C1 segment of cervical spinal cord (tissue), 14 donors: ENCODE measurements around the gene LY6G6F.
A peak's percentile ranks its signal among the peaks of the same experiment; 100 is the strongest.

ENCODE experiments used
- DNase-seq, 14 donors: peaks; one replicate each; lab custom pipeline; 2025; lab: John Stamatoyannopoulos, UW

The LY6G6F gene

GRCh38 chr6:31676322-31676903 lies 30.3 kb upstream of the LY6G6F start:
- DNase-seq: no peak

GRCh38 chr6:31676904-31677303 lies 29.8 kb upstream of the LY6G6F start:
- DNase-seq: no peak

GRCh38 chr6:31677955-31678354 lies 28.7 kb upstream of the LY6G6F start:
- no peak for DNase-seq

- DNase-seq: peak; percentile 6 to 77 (median 58)
Measured at GRCh38 chr6:31680226-31681134, 26.2 kb upstream of the LY6G6F start, which contains the start of gene LY6G5C. Gene LY6G5C (minus strand): TSS chr6:31681067. CDS start chr6:31680373, 694 bp downstream.

- DNase-seq: peak in 7 of 14 donors; percentile 13 to 59 (median 33)
Measured at GRCh38 chr6:31681135-31681671, 25.5 kb upstream of the LY6G6F start.

- DNase-seq: no peak
Measured at GRCh38 chr6:31683591-31683990, 23.1 kb upstream of the LY6G6F start.

- no peak for DNase-seq
Measured at GRCh38 chr6:31686483-31686882, 20.2 kb upstream of the LY6G6F start.

- DNase-seq: no peak
Measured at GRCh38 chr6:31687321-31687720, 19.3 kb upstream of the LY6G6F start.

- DNase-seq: no peak
Measured at GRCh38 chr6:31687860-31688693, 18.6 kb upstream of the LY6G6F start.

GRCh38 chr6:31689249-31690110 lies 17.2 kb upstream of the LY6G6F start:
- no peak for DNase-seq

- peak in 3 of 14 donors; percentile 3 to 21 (median 8) for DNase-seq
Measured at GRCh38 chr6:31690231-31691077, 16.2 kb upstream of the LY6G6F start.

GRCh38 chr6:31691078-31691463 lies 15.6 kb upstream of the LY6G6F start:
- no peak for DNase-seq

GRCh38 chr6:31691564-31692108 lies 15.0 kb upstream of the LY6G6F start:
- DNase-seq: no peak

GRCh38 chr6:31692353-31692752 lies 14.3 kb upstream of the LY6G6F start:
- no peak for DNase-seq

- no peak for DNase-seq
Measured at GRCh38 chr6:31692886-31693285, 13.8 kb upstream of the LY6G6F start.

- no peak for DNase-seq
Measured at GRCh38 chr6:31693535-31693934, 13.1 kb upstream of the LY6G6F start.

- DNase-seq: no peak
Measured at GRCh38 chr6:31697555-31697954, 9.1 kb upstream of the LY6G6F start.

- no peak for DNase-seq
Measured at GRCh38 chr6:31700740-31701401, 5.8 kb upstream of the LY6G6F start.
